Prostate gland (tissue), 2 donors: Measurements from ENCODE around the gene TGFB2. TPM values are rescaled to one million over a fixed set of nuclear protein-coding genes. Genes with fewer than 3 reads are reported as not detected.

Experiments
- DNase-seq: peaks from one replicate; pipeline ENCODE4 v3.0.0-alpha.2; 2019; ENCODE audit warnings: low spot score
- H3K27ac ChIP-seq, 2 donors: fragments of 200-600 bp; sonication (generic); 2 replicates each; pipeline ENCODE4 v1.5.1; 2017 to 2019
- H3K27me3 ChIP-seq: fragments of 200-600 bp; sonication (generic); replicated peaks from 2 replicates; pipeline ENCODE4 v1.5.1; 2019; ENCODE audit not compliant: insufficient read depth
- H3K36me3 ChIP-seq, 2 donors: fragments of 200-600 bp; sonication (generic); 1 replicate in 1 of 2; 2 replicates in 1 of 2; pipeline versions ENCODE4 v1.5.1 to v1.8.1; 2017 to 2019
- H3K4me1 ChIP-seq: fragments of 200-600 bp; sonication (generic); replicated peaks from 2 replicates; pipeline ENCODE4 v1.5.1; 2019
- H3K4me3 ChIP-seq, 2 donors: fragments of 200-600 bp; sonication (generic); 2 replicates each; pipeline ENCODE4 v1.5.1; 2017 to 2019
- H3K9me3 ChIP-seq: fragments of 200-600 bp; sonication (generic); 2 replicates; pipeline ENCODE4 v1.5.1; 2017
- CTCF ChIP-seq, 4 experiments: fragments of 200-600 bp in 2 of 4; fragments of 450-650 bp in 2 of 4; sonication (generic) in 2 of 4; IDR thresholded peaks; 1 replicate in 3 of 4; 2 replicates in 1 of 4; pipeline ENCODE4 v1.5.1; 2016 to 2019; ENCODE audit warnings: antibody characterized with exemption in 4 of 4, mild to moderate bottlenecking in 2 of 4, moderate library complexity in 2 of 4
- POLR2A ChIP-seq: fragments of 450-650 bp; IDR thresholded peaks from one replicate; pipeline ENCODE4 v1.6.1; 2016; ENCODE audit warnings: antibody characterized with exemption, mild to moderate bottlenecking
- POLR2AphosphoS5 ChIP-seq: sonication (generic); formaldehyde crosslinking; IDR thresholded peaks from one replicate; pipeline ENCODE4 v1.6.1; 2017; ENCODE audit warnings: antibody characterized with exemption
- WGBS: methylation state at CpG from one replicate; pipeline ENCODE4 v1.1.5; 2018; 5-methylcytosine and 5-hydroxymethylcytosine counted together
- intact Hi-C: fragments of 100-400 bp; cut with DNase I; formaldehyde crosslinking; loops from one replicate; pipeline ENCODE4 v1.14.2; 2022
- total RNA-seq, 2 donors: library from RNA; depleted of rRNA; stranded (reverse); fragments of >200 nt; gene quantifications; one replicate each; pipeline ENCODE4 v1.1.0, GENCODE V29; 2016

Gene TGFB2
- total RNA-seq, 2 donors from 2014 or later, result 7.8 to 9.6 TPM

- no peaks in the 10 kb centered on the region for H3K9me3 ChIP-seq
- 78% methylated on average over 2 of the region's 2 CpGs for WGBS
- H3K36me3 ChIP-seq, result no peaks in the 10 kb centered on the region
- TF ChIP-seq POLR2AphosphoS5, result no peak
- no peak for TF ChIP-seq CTCF (IDR thresholded peaks at IDR 0.05)
- TF ChIP-seq POLR2A, result no peak
- no peaks in the 10 kb centered on the region for H3K27me3 ChIP-seq
- no peak for DNase-seq
- no peak overlapping the region for H3K27ac ChIP-seq
- H3K4me1 ChIP-seq, result no peaks in the 10 kb centered on the region
- H3K4me3 ChIP-seq, result no peak overlapping the region
- intact Hi-C loops, result no loop called here
Measured at GRCh38 chr1:218430822-218431221, 85.7 kb downstream of the TGFB2 start.

DNA sequence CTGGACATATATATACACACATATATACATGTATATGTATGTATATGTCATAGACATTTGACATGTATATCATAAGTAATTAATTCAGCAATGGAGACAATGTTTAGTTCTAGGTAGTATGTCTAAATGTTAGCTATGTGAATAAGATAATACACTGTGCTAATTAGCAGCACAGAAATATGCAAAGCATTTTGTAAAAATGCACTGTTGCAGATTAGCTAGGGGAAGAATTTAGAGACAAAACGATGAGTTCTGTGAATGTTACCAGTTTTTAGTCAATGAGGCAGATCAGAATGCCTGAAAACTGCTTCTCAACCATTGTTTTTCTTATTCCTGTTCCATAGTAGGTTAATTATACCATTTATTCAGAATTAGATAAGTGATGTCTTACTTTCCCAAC, 86.3 kb downstream of the TGFB2 start:
- 86% methylated on average over 1 of the region's 1 CpG for WGBS

GRCh38 chr1:218433744-218434143, 88.6 kb downstream of the TGFB2 start:
- TF ChIP-seq CTCF (IDR thresholded peaks at IDR 0.05) (no peak), POLR2AphosphoS5 (no peak), POLR2A (no peak)
- WGBS, result 78% methylated on average over 2 of the region's 2 CpGs

More for the DNA sequence above, 86.3 kb downstream of the TGFB2 start:
- DNase-seq, result no peak
- H3K9me3 ChIP-seq, result no peaks in the 10 kb centered on the region
- H3K27me3 ChIP-seq, result no peaks in the 10 kb centered on the region
- H3K4me3 ChIP-seq, result no peak overlapping the region
- no peak overlapping the region for H3K27ac ChIP-seq
- no peaks in the 10 kb centered on the region for H3K36me3 ChIP-seq
- no peaks in the 10 kb centered on the region for H3K4me1 ChIP-seq
- TF ChIP-seq POLR2A (no peak), POLR2AphosphoS5 (no peak)
- intact Hi-C loops, result no loop called here

DNA sequence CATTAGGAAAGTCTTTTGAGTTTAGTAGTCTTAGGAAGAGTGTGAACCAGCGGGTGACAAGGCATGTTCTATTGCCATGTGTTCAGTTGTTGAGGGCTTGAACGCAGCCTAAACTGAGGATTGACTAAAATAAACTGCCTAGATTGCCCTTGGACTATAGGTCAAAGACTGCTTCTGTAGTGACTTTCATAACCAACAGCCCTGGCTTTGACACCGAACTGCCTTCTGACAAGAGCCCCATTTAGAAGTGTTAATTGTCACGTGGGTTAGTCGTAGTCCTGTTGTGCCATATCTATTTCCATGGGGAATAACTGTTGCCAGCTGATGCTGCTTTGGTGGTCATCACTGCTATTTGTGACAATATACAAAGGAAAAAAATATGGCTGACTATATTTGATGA, 90.4 kb downstream of the TGFB2 start:
- Histone ChIP-seq H3K27ac (no peak overlapping the region), H3K4me3 (no peak overlapping the region), H3K36me3 (no peaks in the 10 kb centered on the region), H3K4me1 (no peaks in the 10 kb centered on the region), H3K9me3 (no peaks in the 10 kb centered on the region), H3K27me3 (no peaks in the 10 kb centered on the region)
- TF ChIP-seq CTCF (IDR thresholded peaks at IDR 0.05) (no peak), POLR2AphosphoS5 (no peak), POLR2A (no peak)
- intact Hi-C loops, result no loop called here
- WGBS, result 92% methylated on average over 5 of the region's 5 CpGs
- no peak for DNase-seq

More at GRCh38 chr1:218433744-218434143, 88.6 kb downstream of the TGFB2 start:
- Histone ChIP-seq H3K9me3 (no peaks in the 10 kb centered on the region), H3K4me3 (no peak overlapping the region), H3K27me3 (no peaks in the 10 kb centered on the region), H3K27ac (no peak overlapping the region), H3K4me1 (no peaks in the 10 kb centered on the region), H3K36me3 (no peaks in the 10 kb centered on the region)
- no peak for DNase-seq
- intact Hi-C loops, result no loop called here

DNA sequence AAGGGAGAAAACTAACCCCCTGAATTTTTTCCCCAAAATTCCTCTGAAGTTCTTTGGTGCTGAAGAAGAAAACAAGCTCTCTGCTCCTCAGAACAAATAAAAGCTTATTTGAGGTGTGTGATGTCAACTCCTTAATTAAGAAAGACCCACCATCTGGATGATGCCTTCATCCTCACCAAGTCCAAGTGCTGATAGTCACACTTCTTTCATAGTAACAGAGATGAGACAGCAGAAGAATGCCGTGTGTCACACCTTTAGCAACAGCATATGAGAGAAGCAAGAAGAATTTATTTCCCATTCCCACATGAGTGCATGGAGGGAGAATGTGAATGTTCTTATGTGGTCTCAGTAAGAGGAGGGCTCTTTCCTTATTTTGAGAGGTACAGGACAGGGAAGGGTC, 91.2 kb downstream of the TGFB2 start:
- H3K27ac ChIP-seq, result no peak overlapping the region
- TF ChIP-seq POLR2A (no peak), POLR2AphosphoS5 (no peak), CTCF (IDR thresholded peaks at IDR 0.05) (no peak)
- DNase-seq, result no peak
- H3K27me3 ChIP-seq, result no peaks in the 10 kb centered on the region
- no peaks in the 10 kb centered on the region for H3K36me3 ChIP-seq
- WGBS, result 100% methylated on average over 1 of the region's 1 CpG
- intact Hi-C loops, result no loop called here
- no peak overlapping the region for H3K4me3 ChIP-seq
- no peaks in the 10 kb centered on the region for H3K4me1 ChIP-seq
- H3K9me3 ChIP-seq, result no peaks in the 10 kb centered on the region
